DOHH2 (cell line): ENCODE results near the gene IMPG2.

ENCODE experiments used
- H3F3A ChIP-seq: fragments of 200-600 bp; sonication (generic), shearing (Covaris generic); 2 replicates; pipeline ENCODE4 v1.6.0; 2016; ENCODE audit warnings: antibody characterized with exemption, mild to moderate bottlenecking; ENCODE audit not compliant: control insufficient read depth, insufficient read depth
- H3K27ac ChIP-seq: fragments of 200-600 bp; sonication (generic); 2 replicates; pipeline ENCODE4 v1.5.1; 2014; ENCODE audit warnings: low read depth, mild to moderate bottlenecking, low read length, moderate library complexity
- H3K27me3 ChIP-seq: fragments of 200-600 bp; sonication (generic); 2 replicates; pipeline ENCODE4 v1.6.1; 2014; ENCODE audit warnings: mild to moderate bottlenecking, low read length, mixed read lengths; ENCODE audit not compliant: control insufficient read depth
- H3K36me3 ChIP-seq: fragments of 200-600 bp; sonication (generic); 2 replicates; pipeline ENCODE4 v1.6.1; 2014; ENCODE audit warnings: mild to moderate bottlenecking, low read length, moderate library complexity, mixed read lengths; ENCODE audit not compliant: control insufficient read depth
- H3K4me1 ChIP-seq: fragments of 200-600 bp; sonication (generic); 2 replicates; pipeline ENCODE4 v1.6.1; 2014; ENCODE audit warnings: mild to moderate bottlenecking, low read length, mixed read lengths; ENCODE audit not compliant: control insufficient read depth
- H3K4me2 ChIP-seq: fragments of 200-600 bp; sonication (generic); 2 replicates; pipeline ENCODE4 v1.6.0; 2014; ENCODE audit warnings: mild to moderate bottlenecking, low read length, moderate library complexity
- H3K4me3 ChIP-seq: fragments of 200-600 bp; sonication (generic); 2 replicates; pipeline ENCODE4 v1.5.1; 2014; ENCODE audit warnings: mild to moderate bottlenecking, low read length, mixed read lengths
- H3K79me2 ChIP-seq: fragments of 200-600 bp; sonication (generic); 2 replicates; pipeline ENCODE4 v1.6.1; 2014; ENCODE audit warnings: mild to moderate bottlenecking, low read length, mixed read lengths; ENCODE audit not compliant: control insufficient read depth
- H3K9me2 ChIP-seq: fragments of 200-600 bp; sonication (generic); replicated peaks from 2 replicates; pipeline ENCODE4 v1.6.1; 2014; ENCODE audit warnings: mild to moderate bottlenecking, low read length, mixed read lengths; ENCODE audit not compliant: control insufficient read depth
- H3K9me3 ChIP-seq: fragments of 200-600 bp; sonication (generic); 2 replicates; pipeline ENCODE4 v1.6.1; 2014; ENCODE audit warnings: antibody characterized with exemption, low read length, mixed read lengths; ENCODE audit not compliant: control insufficient read depth, insufficient read depth
- H4K20me1 ChIP-seq: fragments of 200-600 bp; sonication (generic); 2 replicates; pipeline ENCODE4 v1.6.0; 2014; ENCODE audit warnings: low read depth, mild to moderate bottlenecking, antibody characterized with exemption, low read length, moderate library complexity; ENCODE audit not compliant: control insufficient read depth, insufficient read depth
- CTCF ChIP-seq: fragments of 200-600 bp; sonication (generic); IDR thresholded peaks from one replicate; pipeline ENCODE4 v1.5.1; 2014; ENCODE audit warnings: antibody characterized with exemption, mild to moderate bottlenecking, low read depth, low read length; ENCODE audit not compliant: poor library complexity, severe bottlenecking
- EZH2phosphoT487 ChIP-seq: fragments of 200-600 bp; sonication (generic); IDR thresholded peaks from 2 replicates; pipeline ENCODE4 v1.6.1; 2017; ENCODE audit warnings: borderline replicate concordance, mild to moderate bottlenecking, antibody characterized with exemption, low read length, moderate library complexity, mixed read lengths

IMPG2 gene

GRCh38 chr3:101203411-101203810 lies 117.0 kb downstream of the IMPG2 start:
- no peaks in the 10 kb centered on the region for H4K20me1 ChIP-seq
- H3K4me3 ChIP-seq = no peak overlapping the region
- no peaks in the 10 kb centered on the region for H3K9me3 ChIP-seq
- H3K4me1 ChIP-seq = no peaks in the 10 kb centered on the region
- H3K79me2 ChIP-seq = no peaks in the 10 kb centered on the region
- no peak overlapping the region for H3K27ac ChIP-seq
- H3F3A ChIP-seq = no peaks in the 10 kb centered on the region
- no peak overlapping the region for H3K4me2 ChIP-seq
- H3K27me3 ChIP-seq = peaks cover 12% of the 10 kb centered on the region
- H3K9me2 ChIP-seq = no peaks in the 10 kb centered on the region
- no peaks in the 10 kb centered on the region for H3K36me3 ChIP-seq
- TF ChIP-seq EZH2phosphoT487 (no peak), CTCF (no peak)

- Histone ChIP-seq H3K4me2 (no peak overlapping the region), H3K9me2 (no peaks in the 10 kb centered on the region)
Measured at GRCh38 chr3:101202640-101203039, 117.7 kb downstream of the IMPG2 start.

GRCh38 chr3:101200461-101200860 lies 119.9 kb downstream of the IMPG2 start:
- peaks cover 12% of the 10 kb centered on the region for H3K27me3 ChIP-seq
- H3K27ac ChIP-seq = no peak overlapping the region
- H3K9me3 ChIP-seq = no peaks in the 10 kb centered on the region
- H3K9me2 ChIP-seq = no peaks in the 10 kb centered on the region
- no peak overlapping the region for H3K4me3 ChIP-seq
- no peak for TF ChIP-seq CTCF
- TF ChIP-seq EZH2phosphoT487 = no peak
- H3F3A ChIP-seq = no peaks in the 10 kb centered on the region
- H3K4me2 ChIP-seq = no peak overlapping the region
- H4K20me1 ChIP-seq = no peaks in the 10 kb centered on the region
- H3K36me3 ChIP-seq = no peaks in the 10 kb centered on the region
- no peaks in the 10 kb centered on the region for H3K4me1 ChIP-seq
- H3K79me2 ChIP-seq = no peaks in the 10 kb centered on the region

More at GRCh38 chr3:101202640-101203039, 117.7 kb downstream of the IMPG2 start:
- Histone ChIP-seq H3K36me3 (no peaks in the 10 kb centered on the region), H4K20me1 (no peaks in the 10 kb centered on the region), H3K4me1 (no peaks in the 10 kb centered on the region), H3K9me3 (no peaks in the 10 kb centered on the region), H3K4me3 (no peak overlapping the region), H3K27ac (no peak overlapping the region), H3K27me3 (peaks cover 12% of the 10 kb centered on the region), H3K79me2 (no peaks in the 10 kb centered on the region), H3F3A (no peaks in the 10 kb centered on the region)
- TF ChIP-seq EZH2phosphoT487 = no peak
- TF ChIP-seq CTCF = no peak
